Measurements from ENCODE around the gene MKRN2OS. TPM values are rescaled to one million over a fixed set of nuclear protein-coding genes. Genes with fewer than 3 reads are reported as not detected.

The MKRN2OS gene
- total RNA-seq, 2 donors from 2014 or later: 2.3 TPM; not detected in 1

DNA sequence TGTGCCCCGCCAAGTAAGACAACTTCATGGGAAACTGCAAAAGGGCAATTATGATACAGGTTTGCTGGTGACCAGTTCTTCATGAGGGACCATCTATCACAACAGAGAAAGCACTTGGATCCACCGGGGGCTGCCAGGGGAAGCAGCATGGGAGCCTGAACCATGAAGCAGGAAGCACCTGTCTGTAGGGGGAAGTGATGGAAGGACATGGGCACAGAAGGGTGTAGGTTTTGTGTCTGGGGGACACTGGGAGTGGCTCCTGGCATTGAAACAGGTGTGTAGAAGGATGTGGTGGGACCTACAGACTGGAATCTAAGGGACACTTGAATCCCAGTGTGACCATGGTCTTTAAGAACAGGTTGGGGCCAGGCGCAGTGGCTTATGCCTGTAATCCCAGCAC, 34.2 kb upstream of the MKRN2OS start:
- Histone ChIP-seq H3K27ac (peak overlapping the region in 2 of 4 donors; percentile 46 to 63), H3K4me3 (no peak overlapping the region), H3K9me3 (no peaks in the 10 kb centered on the region), H3K36me3 (replicated peaks in 1 of 2; ENCODE audit: insufficient read depth in 1 of 2, low read depth in 2 of 2) (peaks cover 0 to 35% of the 10 kb centered on the region in 2 donors), H3K4me1 (peaks cover 11% of the 10 kb centered on the region), H3K27me3 (no peaks in the 10 kb centered on the region)
- no peak for TF ChIP-seq POLR2A (IDR thresholded peaks at IDR 0.05)
- TF ChIP-seq CTCF (IDR thresholded peaks at IDR 0.05): no peak
- intact Hi-C loops (cut with DNase I): no loop called here
- ATAC-seq (no peak), DNase-seq (no peak)
- WGBS, 2 donors: 92 to 96% methylated on average over 3 of the region's 3 CpGs

- Histone ChIP-seq H3K27me3 (no peaks in the 10 kb centered on the region), H3K4me1 (peaks cover 11% of the 10 kb centered on the region), H3K36me3 (replicated peaks in 1 of 2; ENCODE audit: insufficient read depth in 1 of 2, low read depth in 2 of 2) (peaks cover 0 to 33% of the 10 kb centered on the region in 2 donors), H3K4me3 (no peak overlapping the region), H3K9me3 (no peaks in the 10 kb centered on the region), H3K27ac (no peak overlapping the region)
- DNase-seq (no peak), ATAC-seq (no peak)
- intact Hi-C loops (cut with DNase I): no loop called here
- 89 to 96% methylated on average over 2 of the region's 2 CpGs for WGBS, 2 donors
- TF ChIP-seq POLR2A (IDR thresholded peaks at IDR 0.05) (no peak), CTCF (IDR thresholded peaks at IDR 0.05) (no peak)
Observed at GRCh38 chr3:12578742-12579141, 33.4 kb upstream of the MKRN2OS start.

- H3K27ac ChIP-seq: no peak overlapping the region
- intact Hi-C loops (cut with DNase I): no loop called here
- H3K4me3 ChIP-seq: no peak overlapping the region
- no peak for TF ChIP-seq CTCF (IDR thresholded peaks at IDR 0.05)
- ATAC-seq (no peak), DNase-seq (no peak)
- H3K27me3 ChIP-seq: no peaks in the 10 kb centered on the region
- no peaks in the 10 kb centered on the region for H3K9me3 ChIP-seq
- peaks cover 0 to 33% of the 10 kb centered on the region in 2 donors for H3K36me3 ChIP-seq (replicated peaks in 1 of 2; ENCODE audit: insufficient read depth in 1 of 2, low read depth in 2 of 2)
- WGBS, 2 donors: 78 to 88% methylated on average over 5 of the region's 5 CpGs
- H3K4me1 ChIP-seq: peaks cover 11% of the 10 kb centered on the region
Observed at GRCh38 chr3:12577379-12577778, 32.1 kb upstream of the MKRN2OS start.

DNA sequence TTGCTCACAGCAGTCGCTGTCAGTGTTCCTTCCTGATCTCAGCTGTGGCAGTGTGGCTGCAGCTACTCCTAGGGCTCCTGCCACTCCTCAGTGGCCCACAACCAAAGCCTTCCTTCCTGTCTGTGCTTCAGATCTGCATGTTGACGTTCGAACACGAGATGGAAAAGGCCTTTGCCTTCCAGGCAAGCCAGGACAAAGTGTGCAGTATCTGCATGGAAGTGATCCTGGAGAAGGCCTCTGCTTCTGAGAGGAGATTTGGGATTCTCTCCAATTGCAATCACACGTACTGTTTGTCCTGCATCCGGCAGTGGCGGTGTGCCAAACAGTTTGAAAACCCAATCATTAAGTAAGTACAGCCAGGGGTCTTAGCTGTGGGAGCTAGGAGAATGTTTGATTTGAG, 29.4 kb upstream of the MKRN2OS start:
- 54 to 57% methylated on average over 6 to 7 of the region's 7 CpGs for WGBS, 2 donors
- Histone ChIP-seq H3K4me1 (peaks cover 7% of the 10 kb centered on the region), H3K4me3 (no peak overlapping the region), H3K27me3 (no peaks in the 10 kb centered on the region), H3K9me3 (no peaks in the 10 kb centered on the region), H3K36me3 (replicated peaks in 1 of 2; ENCODE audit: insufficient read depth in 1 of 2, low read depth in 2 of 2) (peaks cover 6 to 40% of the 10 kb centered on the region in 2 donors), H3K27ac (no peak overlapping the region)
- no peak for DNase-seq
- TF ChIP-seq CTCF (IDR thresholded peaks at IDR 0.05): no peak
- TF ChIP-seq POLR2A (IDR thresholded peaks at IDR 0.05): no peak
- intact Hi-C loops (cut with DNase I): no loop called here
- ATAC-seq: no peak

- 87 to 93% methylated on average over 5 to 6 of the region's 6 CpGs for WGBS, 2 donors
- intact Hi-C loops (cut with DNase I): no loop called here
- TF ChIP-seq POLR2A (IDR thresholded peaks at IDR 0.05) (no peak), CTCF (IDR thresholded peaks at IDR 0.05) (no peak)
- Histone ChIP-seq H3K36me3 (replicated peaks in 1 of 2; ENCODE audit: insufficient read depth in 1 of 2, low read depth in 2 of 2) (peaks cover 6 to 42% of the 10 kb centered on the region in 2 donors), H3K27me3 (no peaks in the 10 kb centered on the region), H3K27ac (no peak overlapping the region), H3K4me1 (peaks cover 1% of the 10 kb centered on the region), H3K4me3 (no peak overlapping the region), H3K9me3 (no peaks in the 10 kb centered on the region)
- DNase-seq (no peak), ATAC-seq (no peak)
Observed at GRCh38 chr3:12574131-12574530, 28.8 kb upstream of the MKRN2OS start.

Data from body of pancreas (tissue), 4 donors.